ENCODE data around the gene EXO5.
A peak's percentile ranks its signal among the peaks of the same experiment; 100 is the strongest.
"Not testable (repeated sequence)": the region's sequence is repeated elsewhere in the genome, so short reads cannot be mapped to it uniquely, and the experiment has no call there.

EXO5 gene

DNA sequence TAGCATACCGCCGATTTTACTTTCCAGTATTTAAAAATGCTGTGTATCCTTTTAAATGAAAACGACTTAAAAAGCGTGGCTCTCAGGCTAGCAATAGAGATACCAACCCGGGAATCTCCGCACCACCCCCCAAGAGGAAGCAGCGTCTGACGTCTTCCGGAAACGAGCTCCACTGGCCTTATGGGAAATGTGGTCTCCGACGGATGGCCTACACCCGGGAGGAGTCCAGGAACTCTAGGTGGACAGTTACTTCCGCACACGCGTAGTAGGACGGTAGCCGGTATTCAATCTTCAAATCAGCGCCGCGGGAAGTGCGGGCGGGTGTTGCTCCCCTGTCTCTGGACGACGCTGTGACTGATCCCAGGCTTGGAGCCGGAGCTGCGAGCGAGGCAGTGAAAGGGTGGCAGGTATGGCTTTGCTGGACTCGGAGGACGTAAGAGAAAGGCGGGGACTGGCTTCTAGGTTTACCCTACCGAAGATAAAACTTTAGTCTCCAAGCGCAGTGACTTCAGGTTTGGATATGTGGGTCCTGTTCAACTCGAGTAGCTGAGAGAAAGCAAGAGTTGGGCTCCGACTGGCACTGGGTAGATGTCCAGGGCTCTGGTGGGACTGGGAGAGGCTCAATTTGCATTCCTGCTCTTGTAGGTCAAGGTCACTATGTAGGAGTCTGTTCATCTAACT, 23.0 kb downstream of the EXO5 start, which contains the start of gene ZNF684:
Gene ZNF684, plus strand, starts transcription at position 257 of the 681 bp plus-strand sequence. CDS start 1,530 bp downstream, outside the sequence.
- H3K4me3 Mint-ChIP-seq: peak within 1 kb of the TSS; percentile 94
- peaks cover 17% of the 10 kb centered on the region for H3K9me3 Mint-ChIP-seq
- H3K4me1 Mint-ChIP-seq: peaks cover 25% of the 10 kb centered on the region

DNA sequence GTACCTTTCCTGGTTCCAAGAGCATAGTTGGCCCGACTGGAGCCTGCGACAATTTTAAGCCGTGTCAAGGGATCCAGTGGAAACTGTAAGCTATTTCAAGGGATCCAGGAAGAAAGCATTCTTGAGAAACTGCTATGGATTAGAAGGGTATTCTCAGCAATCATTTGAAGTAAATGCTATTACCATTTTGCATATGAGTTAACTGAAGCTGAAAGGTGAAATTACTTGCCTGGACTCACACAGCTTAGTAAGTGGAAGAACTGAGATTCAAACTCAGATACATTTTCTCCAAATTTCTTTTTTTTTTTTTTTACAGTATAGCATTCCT, 23.5 kb downstream of the EXO5 start:
- H3K4me3 Mint-ChIP-seq: peak overlapping the region; percentile 94
- DNase-seq (no peak), ATAC-seq (no peak)
- H3K36me3 Mint-ChIP-seq (ENCODE audit: low read depth): peaks cover 28% of the 10 kb centered on the region
- H3K27me3 Mint-ChIP-seq: peaks cover 18% of the 10 kb centered on the region
- peak overlapping the region; percentile 93 for H3K27ac Mint-ChIP-seq
- peaks cover 17% of the 10 kb centered on the region for H3K9me3 Mint-ChIP-seq
- H3K4me1 Mint-ChIP-seq: peaks cover 25% of the 10 kb centered on the region

More for the DNA sequence above, 23.0 kb downstream of the EXO5 start, which contains the start of gene ZNF684:
- ATAC-seq (peak; percentile 99), DNase-seq (peak; percentile 84)
- Mint-ChIP-seq H3K36me3 (ENCODE audit: low read depth) (peaks cover 26% of the 10 kb centered on the region), H3K27ac (peak within 1 kb of the TSS; percentile 93), H3K27me3 (peaks cover 18% of the 10 kb centered on the region)

DNA sequence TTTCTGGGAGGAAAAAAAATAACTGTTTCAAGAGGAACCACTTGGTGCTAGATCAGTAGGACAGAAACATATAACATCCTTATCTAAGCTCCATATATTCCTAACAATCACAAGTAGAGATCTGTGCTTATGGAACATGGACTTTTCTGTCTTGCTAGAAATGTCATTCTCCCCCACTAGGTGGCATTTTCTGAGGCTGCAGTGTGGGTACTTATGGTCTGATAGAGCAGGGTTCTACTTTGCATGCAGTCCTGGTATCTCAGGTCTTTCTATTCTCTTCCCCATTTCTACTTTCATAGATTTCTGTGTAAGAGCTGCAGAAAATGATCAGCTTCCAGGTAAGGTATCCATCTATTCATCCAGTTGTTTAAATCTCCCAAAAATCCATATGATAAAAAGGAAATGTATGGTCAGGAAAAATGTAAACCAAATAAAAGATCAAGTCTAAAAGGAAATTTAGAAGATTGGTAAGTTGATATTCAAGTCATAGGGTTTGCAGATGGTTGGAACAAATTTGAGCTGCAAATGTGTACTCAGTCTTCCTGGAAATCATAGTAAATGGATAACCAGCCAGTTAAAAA, 24.4 kb downstream of the EXO5 start:
- no peak overlapping the region for H3K27ac Mint-ChIP-seq
- DNase-seq (peak; percentile 20), ATAC-seq (no peak)
- peaks cover 25% of the 10 kb centered on the region for H3K4me1 Mint-ChIP-seq
- H3K36me3 Mint-ChIP-seq (ENCODE audit: low read depth): peaks cover 32% of the 10 kb centered on the region
- peaks cover 14% of the 10 kb centered on the region for H3K9me3 Mint-ChIP-seq
- peaks cover 16% of the 10 kb centered on the region for H3K27me3 Mint-ChIP-seq
- H3K4me3 Mint-ChIP-seq: peak overlapping the region; percentile 94

- ATAC-seq (no peak), DNase-seq (no peak)
- H3K9me3 Mint-ChIP-seq: peaks cover 14% of the 10 kb centered on the region
- peaks cover 25% of the 10 kb centered on the region for H3K4me1 Mint-ChIP-seq
- H3K4me3 Mint-ChIP-seq: no peak overlapping the region
- H3K36me3 Mint-ChIP-seq (ENCODE audit: low read depth): peaks cover 35% of the 10 kb centered on the region
- H3K27ac Mint-ChIP-seq: no peak overlapping the region
- H3K27me3 Mint-ChIP-seq: peaks cover 7% of the 10 kb centered on the region
Measured at GRCh38 chr1:40534589-40534988, 26.0 kb downstream of the EXO5 start.

GRCh38 chr1:40535732-40536131, 27.2 kb downstream of the EXO5 start:
- Mint-ChIP-seq H3K9me3 (peaks cover 6% of the 10 kb centered on the region), H3K4me3 (no peak overlapping the region), H3K4me1 (peaks cover 24% of the 10 kb centered on the region), H3K27ac (no peak overlapping the region), H3K36me3 (ENCODE audit: low read depth) (peaks cover 35% of the 10 kb centered on the region), H3K27me3 (peaks cover 4% of the 10 kb centered on the region)
- no peak for DNase-seq
- no peak for ATAC-seq

DNA sequence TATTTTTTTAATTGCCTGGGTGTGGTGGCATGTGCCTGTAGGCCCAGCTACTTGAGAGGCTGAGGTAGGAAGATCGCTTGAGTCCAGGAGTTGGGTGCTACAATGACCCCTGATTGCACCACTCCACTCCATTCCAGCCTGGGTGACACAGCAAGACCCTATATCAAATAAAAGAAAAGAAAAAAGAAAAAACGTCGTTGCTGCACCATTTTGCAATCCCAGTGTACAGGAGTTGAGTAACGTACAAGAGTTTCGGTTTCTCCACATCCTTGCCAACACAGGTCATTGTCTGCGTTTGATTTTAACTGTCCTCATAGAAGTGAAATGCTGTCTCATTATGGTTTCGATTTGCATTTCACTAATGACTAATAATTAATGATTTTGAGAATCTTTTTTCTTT, 30.8 kb downstream of the EXO5 start:
- H3K27me3 Mint-ChIP-seq: no peaks in the 10 kb centered on the region
- no peaks in the 10 kb centered on the region for H3K9me3 Mint-ChIP-seq
- peaks cover 46% of the 10 kb centered on the region for H3K36me3 Mint-ChIP-seq (ENCODE audit: low read depth)
- H3K27ac Mint-ChIP-seq: no peak overlapping the region
- no peak for DNase-seq
- no peaks in the 10 kb centered on the region for H3K4me1 Mint-ChIP-seq
- ATAC-seq: no peak
- H3K4me3 Mint-ChIP-seq: no peak overlapping the region

DNA sequence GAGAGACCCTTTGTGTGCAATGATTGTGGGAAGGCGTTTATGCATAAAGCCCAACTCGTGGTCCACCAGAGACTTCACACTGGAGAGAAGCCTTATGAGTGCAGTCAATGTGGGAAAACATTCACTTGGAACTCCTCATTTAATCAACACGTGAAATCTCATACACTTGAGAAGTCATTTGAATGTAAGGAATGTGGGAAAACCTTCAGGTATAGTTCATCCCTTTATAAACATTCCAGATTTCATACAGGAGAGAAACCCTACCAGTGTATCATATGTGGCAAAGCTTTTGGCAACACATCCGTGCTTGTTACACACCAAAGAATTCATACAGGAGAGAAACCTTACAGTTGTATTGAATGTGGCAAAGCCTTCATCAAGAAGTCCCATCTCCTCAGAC, 38.4 kb downstream of the EXO5 start:
- Mint-ChIP-seq H3K9me3 (peaks cover 29% of the 10 kb centered on the region), H3K27me3 (no peaks in the 10 kb centered on the region), H3K27ac (no peak overlapping the region), H3K4me1 (no peaks in the 10 kb centered on the region), H3K4me3 (no peak overlapping the region), H3K36me3 (ENCODE audit: low read depth) (peaks cover 57% of the 10 kb centered on the region)
- no peak for DNase-seq
- ATAC-seq: no peak

GRCh38 chr1:40553017-40553416, 44.5 kb downstream of the EXO5 start:
- H3K4me1 Mint-ChIP-seq: no peaks in the 10 kb centered on the region
- no peak overlapping the region for H3K4me3 Mint-ChIP-seq
- H3K27ac Mint-ChIP-seq: no peak overlapping the region
- H3K36me3 Mint-ChIP-seq (ENCODE audit: low read depth): peaks cover 5% of the 10 kb centered on the region
- peaks cover 5% of the 10 kb centered on the region for H3K9me3 Mint-ChIP-seq
- ATAC-seq (no peak), DNase-seq (no peak)
- no peaks in the 10 kb centered on the region for H3K27me3 Mint-ChIP-seq

DNA sequence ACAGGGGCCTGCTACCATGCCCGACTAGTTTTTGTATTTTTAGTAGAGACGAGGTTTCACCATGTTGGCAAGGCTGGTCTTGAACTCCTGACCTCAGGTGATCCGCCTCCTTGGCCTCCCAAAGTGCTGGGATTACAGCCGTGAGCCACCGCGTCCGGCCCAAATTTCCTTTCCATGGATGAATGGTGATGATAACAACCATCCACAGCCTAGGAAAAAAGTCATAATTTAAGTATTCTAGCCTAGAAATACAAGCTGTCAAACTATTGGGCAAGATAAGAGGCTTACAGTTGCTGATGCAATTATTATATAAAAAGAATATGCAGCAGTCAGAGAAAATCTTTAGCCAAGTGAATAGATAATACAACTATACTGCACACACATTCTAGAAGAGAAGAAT, 46.2 kb downstream of the EXO5 start:
- not testable (repeated sequence) for DNase-seq; H3K9me3 Mint-ChIP-seq; H3K4me1 Mint-ChIP-seq; H3K36me3 Mint-ChIP-seq (ENCODE audit: low read depth); H3K27me3 Mint-ChIP-seq; H3K4me3 Mint-ChIP-seq; ATAC-seq; H3K27ac Mint-ChIP-seq

GRCh38 chr1:40556121-40556520, 47.6 kb downstream of the EXO5 start:
- peaks cover 2% of the 10 kb centered on the region for H3K27me3 Mint-ChIP-seq
- no peak for ATAC-seq
- no peaks in the 10 kb centered on the region for H3K9me3 Mint-ChIP-seq
- H3K36me3 Mint-ChIP-seq (ENCODE audit: low read depth): no peaks in the 10 kb centered on the region
- H3K27ac Mint-ChIP-seq: no peak overlapping the region
- no peaks in the 10 kb centered on the region for H3K4me1 Mint-ChIP-seq
- no peak for DNase-seq
- no peak overlapping the region for H3K4me3 Mint-ChIP-seq

DNA sequence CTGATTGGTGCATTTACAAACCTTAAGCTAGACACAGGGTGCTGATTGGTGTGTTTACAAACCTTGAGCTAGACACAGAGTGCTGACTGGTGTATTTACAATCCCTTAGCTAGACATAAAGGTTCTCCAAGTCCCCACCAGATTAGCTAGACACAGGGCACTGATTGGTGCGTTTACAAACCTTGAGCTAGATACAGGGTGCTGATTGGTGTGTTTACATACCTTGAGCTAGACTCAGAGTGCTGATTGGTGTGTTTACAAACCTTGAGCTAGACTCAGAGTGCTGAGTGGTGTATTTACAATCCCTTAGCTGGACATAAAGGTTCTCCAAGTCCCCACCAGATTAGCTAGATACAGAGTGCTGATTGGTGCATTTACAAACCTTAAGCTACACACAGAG, 49.7 kb downstream of the EXO5 start:
- not testable (repeated sequence) for H3K36me3 Mint-ChIP-seq (ENCODE audit: low read depth); H3K4me3 Mint-ChIP-seq; ATAC-seq; H3K9me3 Mint-ChIP-seq; DNase-seq; H3K27ac Mint-ChIP-seq; H3K4me1 Mint-ChIP-seq
- peaks cover 10% of the 10 kb centered on the region for H3K27me3 Mint-ChIP-seq

DNA sequence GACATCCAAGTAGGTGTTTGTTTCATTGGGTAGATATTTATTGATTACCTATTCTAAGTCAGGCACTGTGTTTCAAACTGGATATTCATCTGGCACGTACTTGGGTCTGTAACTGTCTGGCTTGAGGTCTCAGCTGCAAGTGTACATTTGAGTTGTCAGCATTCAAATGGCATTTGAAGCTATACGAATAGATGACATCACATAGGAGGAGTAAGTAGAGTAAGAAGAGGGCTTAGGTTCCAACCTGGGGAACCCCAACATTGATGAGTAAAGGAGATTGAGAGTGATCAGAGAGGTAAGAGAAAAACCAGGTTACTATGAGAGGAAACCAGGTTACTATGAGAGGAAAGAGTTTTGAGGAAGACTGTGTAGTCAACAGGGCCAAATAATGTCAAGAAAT, 53.6 kb downstream of the EXO5 start:
- Mint-ChIP-seq H3K9me3 (peaks cover 15% of the 10 kb centered on the region), H3K4me1 (peaks cover 10% of the 10 kb centered on the region), H3K27me3 (peaks cover 15% of the 10 kb centered on the region), H3K27ac (no peak overlapping the region), H3K36me3 (ENCODE audit: low read depth) (no peaks in the 10 kb centered on the region), H3K4me3 (no peak overlapping the region)
- ATAC-seq (no peak), DNase-seq (no peak)

DNA sequence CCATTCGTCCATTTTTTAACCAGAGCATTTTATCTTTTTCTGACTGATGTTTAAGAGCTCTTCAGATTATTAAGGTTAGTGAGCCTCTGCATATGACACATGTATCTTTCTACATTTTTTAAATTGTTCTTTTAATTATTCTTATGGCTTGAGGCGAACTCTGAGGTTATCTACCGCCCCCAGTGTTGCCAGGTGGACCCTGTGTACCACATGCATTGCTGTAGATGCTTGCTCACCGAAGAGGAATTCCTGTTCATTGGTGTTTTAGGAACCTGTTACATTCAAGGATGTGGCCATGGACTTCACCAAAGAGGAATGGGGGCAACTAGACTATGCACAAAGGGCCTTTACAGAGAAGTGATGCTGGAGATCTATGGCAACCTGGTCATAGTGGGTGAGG, 54.7 kb downstream of the EXO5 start:
- no peak overlapping the region for H3K4me3 Mint-ChIP-seq
- peaks cover 15% of the 10 kb centered on the region for H3K9me3 Mint-ChIP-seq
- H3K27me3 Mint-ChIP-seq: peaks cover 15% of the 10 kb centered on the region
- DNase-seq: no peak
- no peaks in the 10 kb centered on the region for H3K36me3 Mint-ChIP-seq (ENCODE audit: low read depth)
- ATAC-seq: no peak
- H3K27ac Mint-ChIP-seq: no peak overlapping the region
- peaks cover 10% of the 10 kb centered on the region for H3K4me1 Mint-ChIP-seq

DNA sequence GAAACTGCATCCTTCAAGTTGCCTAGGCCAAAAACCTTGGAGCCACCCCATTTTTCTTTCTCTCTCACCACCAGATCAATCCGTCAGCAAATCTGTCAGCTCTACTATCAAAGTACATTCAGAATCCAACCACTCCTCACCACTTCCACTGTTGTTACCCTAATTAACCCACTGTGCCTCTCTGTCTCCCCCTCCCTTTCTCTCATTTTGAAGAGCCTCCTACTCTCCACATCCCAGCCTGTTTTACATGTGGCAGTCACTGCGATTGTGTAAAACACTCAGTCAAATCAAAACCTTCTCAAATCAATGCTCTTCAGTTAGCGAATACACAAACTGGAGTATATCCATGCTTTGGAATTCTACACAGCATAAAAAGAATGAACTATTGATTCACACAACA, 55.9 kb downstream of the EXO5 start:
- Mint-ChIP-seq H3K9me3 (peaks cover 15% of the 10 kb centered on the region), H3K27ac (no peak overlapping the region), H3K4me1 (peaks cover 10% of the 10 kb centered on the region), H3K4me3 (no peak overlapping the region), H3K36me3 (ENCODE audit: low read depth) (no peaks in the 10 kb centered on the region), H3K27me3 (peaks cover 15% of the 10 kb centered on the region)
- DNase-seq (no peak), ATAC-seq (no peak)

GRCh38 chr1:40564913-40565312, 56.3 kb downstream of the EXO5 start:
- ATAC-seq: no peak
- H3K4me3 Mint-ChIP-seq: no peak overlapping the region
- H3K27me3 Mint-ChIP-seq: peaks cover 15% of the 10 kb centered on the region
- DNase-seq: no peak
- no peak overlapping the region for H3K27ac Mint-ChIP-seq
- no peaks in the 10 kb centered on the region for H3K36me3 Mint-ChIP-seq (ENCODE audit: low read depth)
- H3K4me1 Mint-ChIP-seq: peaks cover 10% of the 10 kb centered on the region
- peaks cover 15% of the 10 kb centered on the region for H3K9me3 Mint-ChIP-seq

Measured in activated naive CD8-positive, alpha-beta T cell treated with anti-CD3 and anti-CD28 coated beads, Interleukin-2, amount 50 U/mL, for 24 hours (primary cell).